ENCODE results near the gene MIEF1.

Gene MIEF1

DNA sequence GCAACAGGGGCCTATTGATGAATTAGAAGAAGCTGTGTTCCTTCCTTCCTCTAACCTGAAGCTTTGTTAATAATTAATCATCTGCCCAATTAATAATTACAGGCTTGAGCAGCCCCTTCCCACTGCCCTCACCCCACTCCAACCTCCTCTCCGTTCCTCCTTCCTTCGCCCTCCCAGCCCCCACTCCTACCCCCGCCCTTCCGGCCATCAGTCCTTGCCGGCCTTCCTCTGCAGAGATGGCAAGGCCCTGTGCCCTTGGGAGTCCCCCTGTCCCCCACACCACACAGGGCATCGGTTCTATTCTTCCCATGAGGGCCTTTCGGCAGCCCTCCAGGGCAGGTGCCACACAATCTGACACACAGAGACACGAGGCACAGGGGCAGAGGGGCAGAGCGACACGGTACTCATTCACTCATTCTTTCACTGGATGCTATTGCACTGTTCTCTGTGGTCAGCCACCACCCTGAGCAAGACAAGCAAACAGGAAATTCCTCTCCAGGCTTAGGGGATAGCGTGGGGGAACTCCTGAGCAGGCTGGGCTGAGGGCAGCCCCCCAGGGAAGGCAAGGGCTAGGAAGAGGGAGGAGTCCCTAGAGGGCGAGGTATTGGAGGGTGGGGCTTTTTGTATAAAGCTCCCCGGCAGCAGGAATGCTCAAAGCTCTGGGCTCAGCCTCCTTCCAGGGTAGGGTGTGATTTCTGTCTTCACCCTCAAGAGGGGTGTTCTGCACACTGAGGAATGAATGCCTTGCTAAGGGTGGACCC lies 30.5 kb upstream of the MIEF1 start:
- H3K4me1 ChIP-seq (ENCODE audit: control insufficient read depth in 2 of 2, insufficient read depth in 1 of 2, low read depth in 1 of 2, low read length in 2 of 2), result peaks cover 54 to 57% of the 10 kb centered on the region in 2 donors
- H2BK120ac ChIP-seq (ENCODE audit: low read depth, low read length), result no peak overlapping the region
- H2AFZ ChIP-seq (ENCODE audit: low read length), result peak overlapping the region; percentile 64
- H2AK5ac ChIP-seq (ENCODE audit: low read depth, low read length), result no peak overlapping the region
- H2BK15ac ChIP-seq (ENCODE audit: low read length), result peak overlapping the region; percentile 6
- no peak overlapping the region for H3K9ac ChIP-seq (ENCODE audit: low read depth, low read length, poor library complexity)
- no peak overlapping the region for H3K4me3 ChIP-seq (ENCODE audit: low read length in 2 of 2)
- H3K23ac ChIP-seq (ENCODE audit: low read depth, low read length, poor library complexity), result no peak overlapping the region
- H3K36me3 ChIP-seq (replicated peaks in 1 of 2; ENCODE audit: control insufficient read depth in 2 of 2, insufficient read depth in 2 of 2, low read length in 2 of 2), result peaks cover 0 to under 1% of the 10 kb centered on the region in 2 donors
- H4K8ac ChIP-seq (ENCODE audit: low read depth, low read length), result no peak overlapping the region
- H3K18ac ChIP-seq (ENCODE audit: low read length), result peak overlapping the region; percentile 51
- H3K4me2 ChIP-seq (ENCODE audit: insufficient read depth, low read length, poor library complexity, severe bottlenecking), result no peak overlapping the region
- H3K79me1 ChIP-seq (ENCODE audit: low read depth, low read length), result peaks cover 12% of the 10 kb centered on the region
- H3K14ac ChIP-seq (ENCODE audit: low read length), result no peak overlapping the region
- no peak overlapping the region for H3K4ac ChIP-seq (ENCODE audit: low read length)
- H3K27me3 ChIP-seq (ENCODE audit: control insufficient read depth in 3 of 3, insufficient read depth in 3 of 3, low read depth in 1 of 3, low read length in 3 of 3), result no peaks in the 10 kb centered on the region
- WGBS, 2 donors (ENCODE audit: extremely low coverage in 2 of 2, insufficient read length in 2 of 2, insufficient replicate concordance in 1 of 2), result no CpG with 5 or more reads among the region's 13 CpGs
- H4K91ac ChIP-seq (ENCODE audit: low read depth, low read length, poor library complexity), result no peak overlapping the region
- no peak overlapping the region for H2BK12ac ChIP-seq (ENCODE audit: low read length)
- H3K27ac ChIP-seq (replicated peaks; ENCODE audit: low read length), result peak overlapping the region; percentile 27
- H2BK5ac ChIP-seq (ENCODE audit: low read length), result peak overlapping the region; percentile 76
- H3K9me3 ChIP-seq (replicated peaks in 1 of 2; ENCODE audit: control insufficient read depth in 2 of 2, insufficient read depth in 1 of 2, low read depth in 1 of 2, low read length in 2 of 2), result no peaks in the 10 kb centered on the region
- no peak for DNase-seq (ENCODE audit: low spot score)

DNA sequence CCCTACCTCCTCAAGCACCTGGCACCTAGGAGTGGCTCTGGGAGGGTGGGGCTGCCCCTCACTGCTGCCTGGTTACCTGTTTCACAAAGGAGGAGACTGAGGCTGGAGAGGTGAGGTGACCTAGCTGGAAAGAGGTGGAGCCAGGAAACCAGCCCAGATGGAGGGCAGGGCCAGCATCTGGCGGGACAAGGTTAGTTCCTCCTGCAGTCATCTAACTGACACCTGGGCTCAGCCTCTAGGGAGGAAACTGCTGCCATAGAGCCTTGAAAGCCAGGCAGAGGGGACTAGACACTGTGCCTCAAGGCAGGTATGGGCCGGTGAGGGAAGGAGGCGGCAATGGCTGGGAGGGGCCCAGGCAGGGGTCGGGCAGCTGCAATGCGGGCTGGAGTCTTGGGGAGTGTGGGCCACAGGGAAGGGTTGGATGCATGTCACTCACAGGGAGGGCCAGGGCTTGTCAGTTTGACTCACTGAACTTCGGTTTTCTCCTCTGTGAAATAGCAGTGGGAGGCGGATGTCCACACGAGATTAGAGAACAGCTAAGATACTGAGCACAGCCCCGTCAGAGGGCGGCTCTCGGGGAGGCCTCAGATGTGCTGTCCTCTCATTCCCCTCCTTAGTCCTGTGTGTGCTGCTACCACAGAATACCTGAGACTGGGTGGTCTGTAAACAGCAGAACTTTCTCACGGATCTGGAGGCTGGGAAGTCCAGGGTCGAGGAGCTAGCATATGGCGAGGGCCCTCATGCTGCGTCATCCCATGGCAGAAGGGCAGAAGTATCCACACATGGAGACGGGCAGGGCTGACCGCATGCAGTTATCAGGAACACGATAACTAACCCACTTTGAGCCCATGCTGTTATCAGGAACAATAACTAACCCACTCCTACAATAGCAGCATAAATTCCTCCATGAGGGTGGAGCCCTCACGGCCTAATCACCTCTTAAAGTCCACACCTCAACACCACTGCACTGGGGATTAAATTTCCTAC lies 29.2 kb upstream of the MIEF1 start:
- H2BK5ac ChIP-seq (ENCODE audit: low read length), result peak overlapping the region; percentile 2
- no peak overlapping the region for H2BK15ac ChIP-seq (ENCODE audit: low read length)
- peak overlapping the region; percentile 66 for H4K8ac ChIP-seq (ENCODE audit: low read depth, low read length)
- H2AFZ ChIP-seq (ENCODE audit: low read length), result no peak overlapping the region
- peaks cover 54 to 57% of the 10 kb centered on the region in 2 donors for H3K4me1 ChIP-seq (ENCODE audit: control insufficient read depth in 2 of 2, insufficient read depth in 1 of 2, low read depth in 1 of 2, low read length in 2 of 2)
- H2AK5ac ChIP-seq (ENCODE audit: low read depth, low read length), result peak overlapping the region; percentile 16
- no peak for DNase-seq (ENCODE audit: low spot score)
- peaks cover 0 to 13% of the 10 kb centered on the region in 2 donors for H3K36me3 ChIP-seq (replicated peaks in 1 of 2; ENCODE audit: control insufficient read depth in 2 of 2, insufficient read depth in 2 of 2, low read length in 2 of 2)
- H4K91ac ChIP-seq (ENCODE audit: low read depth, low read length, poor library complexity), result no peak overlapping the region
- H3K4ac ChIP-seq (ENCODE audit: low read length), result no peak overlapping the region
- H3K18ac ChIP-seq (ENCODE audit: low read length), result peak overlapping the region; percentile 11
- peaks cover 11% of the 10 kb centered on the region for H3K79me1 ChIP-seq (ENCODE audit: low read depth, low read length)
- peak overlapping the region; percentile 82 for H3K9ac ChIP-seq (ENCODE audit: low read depth, low read length, poor library complexity)
- no peak overlapping the region for H2BK12ac ChIP-seq (ENCODE audit: low read length)
- H3K27me3 ChIP-seq (ENCODE audit: control insufficient read depth in 3 of 3, insufficient read depth in 3 of 3, low read depth in 1 of 3, low read length in 3 of 3), result no peaks in the 10 kb centered on the region
- H2BK120ac ChIP-seq (ENCODE audit: low read depth, low read length), result no peak overlapping the region
- peak overlapping the region; percentile 83 for H3K23ac ChIP-seq (ENCODE audit: low read depth, low read length, poor library complexity)
- H3K4me3 ChIP-seq (ENCODE audit: low read length in 2 of 2), result no peak overlapping the region
- no peak overlapping the region for H3K4me2 ChIP-seq (ENCODE audit: insufficient read depth, low read length, poor library complexity, severe bottlenecking)
- no peak overlapping the region for H3K27ac ChIP-seq (replicated peaks; ENCODE audit: low read length)
- no CpG with 5 or more reads among the region's 19 CpGs for WGBS, 2 donors (ENCODE audit: extremely low coverage in 2 of 2, insufficient read length in 2 of 2, insufficient replicate concordance in 1 of 2)
- no peaks in the 10 kb centered on the region for H3K9me3 ChIP-seq (replicated peaks in 1 of 2; ENCODE audit: control insufficient read depth in 2 of 2, insufficient read depth in 1 of 2, low read depth in 1 of 2, low read length in 2 of 2)
- H3K14ac ChIP-seq (ENCODE audit: low read length), result no peak overlapping the region

DNA sequence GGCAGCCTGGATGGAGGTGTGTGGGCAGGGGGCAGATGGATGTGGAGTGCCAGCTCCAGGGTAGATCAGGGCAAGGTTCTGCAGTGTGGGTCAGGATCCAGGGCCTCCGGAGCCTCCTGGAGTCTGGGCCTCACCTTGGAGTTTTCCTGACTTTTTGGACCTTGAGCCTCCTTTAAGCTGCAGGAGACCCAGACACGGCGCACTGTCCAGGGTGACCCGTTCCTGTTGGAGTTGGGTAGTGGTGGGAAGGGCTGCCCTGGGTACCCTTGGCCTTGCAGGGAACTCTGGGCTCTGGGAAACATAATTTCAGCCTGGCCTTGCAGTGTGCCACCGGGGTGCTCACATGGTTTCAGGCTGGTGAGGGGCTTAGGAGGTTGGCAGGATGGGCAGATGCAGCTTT lies 28.2 kb upstream of the MIEF1 start:
- H3K14ac ChIP-seq (ENCODE audit: low read length), result no peak overlapping the region
- no peak overlapping the region for H2BK15ac ChIP-seq (ENCODE audit: low read length)
- H4K91ac ChIP-seq (ENCODE audit: low read depth, low read length, poor library complexity), result no peak overlapping the region
- peak overlapping the region; percentile 39 for H3K18ac ChIP-seq (ENCODE audit: low read length)
- WGBS, 2 donors (ENCODE audit: extremely low coverage in 2 of 2, insufficient read length in 2 of 2, insufficient replicate concordance in 1 of 2), result no CpG with 5 or more reads among the region's 5 CpGs
- H3K9ac ChIP-seq (ENCODE audit: low read depth, low read length, poor library complexity), result no peak overlapping the region
- H2AK5ac ChIP-seq (ENCODE audit: low read depth, low read length), result peak overlapping the region; percentile 51
- H3K27me3 ChIP-seq (ENCODE audit: control insufficient read depth in 3 of 3, insufficient read depth in 3 of 3, low read depth in 1 of 3, low read length in 3 of 3), result no peaks in the 10 kb centered on the region
- peaks cover 0 to 14% of the 10 kb centered on the region in 2 donors for H3K36me3 ChIP-seq (replicated peaks in 1 of 2; ENCODE audit: control insufficient read depth in 2 of 2, insufficient read depth in 2 of 2, low read length in 2 of 2)
- no peak overlapping the region for H2AFZ ChIP-seq (ENCODE audit: low read length)
- H3K79me1 ChIP-seq (ENCODE audit: low read depth, low read length), result peaks cover 8% of the 10 kb centered on the region
- H2BK120ac ChIP-seq (ENCODE audit: low read depth, low read length), result no peak overlapping the region
- no peak overlapping the region for H3K4me2 ChIP-seq (ENCODE audit: insufficient read depth, low read length, poor library complexity, severe bottlenecking)
- H3K9me3 ChIP-seq (replicated peaks in 1 of 2; ENCODE audit: control insufficient read depth in 2 of 2, insufficient read depth in 1 of 2, low read depth in 1 of 2, low read length in 2 of 2), result no peaks in the 10 kb centered on the region
- no peak overlapping the region for H2BK5ac ChIP-seq (ENCODE audit: low read length)
- no peak overlapping the region for H3K4ac ChIP-seq (ENCODE audit: low read length)
- H2BK12ac ChIP-seq (ENCODE audit: low read length), result no peak overlapping the region
- H3K23ac ChIP-seq (ENCODE audit: low read depth, low read length, poor library complexity), result no peak overlapping the region
- no peak overlapping the region for H4K8ac ChIP-seq (ENCODE audit: low read depth, low read length)
- DNase-seq (ENCODE audit: low spot score), result no peak
- no peak overlapping the region for H3K27ac ChIP-seq (replicated peaks; ENCODE audit: low read length)
- H3K4me1 ChIP-seq (ENCODE audit: control insufficient read depth in 2 of 2, insufficient read depth in 1 of 2, low read depth in 1 of 2, low read length in 2 of 2), result peaks cover 54 to 57% of the 10 kb centered on the region in 2 donors
- no peak overlapping the region for H3K4me3 ChIP-seq (ENCODE audit: low read length in 2 of 2)

Data from neuronal stem cell (in vitro differentiated cells).